ENCODE results near the gene GDPD2.
A peak's percentile ranks its signal among the peaks of the same experiment; 100 is the strongest.
"Not testable (repeated sequence)": the region's sequence is repeated elsewhere in the genome, so short reads cannot be mapped to it uniquely, and the experiment has no call there.

Gene GDPD2

GRCh38 chrX:70422851-70423341 is at the start of gene GDPD2:
TSS of gene GDPD2 (plus strand) at chrX:70423314. CDS start at chrX:70424985, 1,671 bp downstream.
- no peak for DNase-seq (ENCODE audit: low read depth in 4 of 4, low spot score in 1 of 4)

- DNase-seq (ENCODE audit: low read depth in 4 of 4, low spot score in 1 of 4), result no peak
These were observed 36.9 kb upstream of the GDPD2 start for GRCh38 chrX:70386235-70386634.

- no peak for DNase-seq (ENCODE audit: low read depth in 4 of 4, low spot score in 1 of 4)
These were observed 24.2 kb upstream of the GDPD2 start for GRCh38 chrX:70398899-70399298.

- not testable (repeated sequence) for DNase-seq (ENCODE audit: low read depth in 4 of 4, low spot score in 1 of 4)
These were observed 22.9 kb upstream of the GDPD2 start for GRCh38 chrX:70400181-70400580.

- no peak for DNase-seq (ENCODE audit: low read depth in 4 of 4, low spot score in 1 of 4)
These were observed 20.4 kb upstream of the GDPD2 start for GRCh38 chrX:70402721-70403120.

GRCh38 chrX:70405003-70405402 is 18.1 kb upstream of the GDPD2 start:
- no peak for DNase-seq (ENCODE audit: low read depth in 4 of 4, low spot score in 1 of 4)

- DNase-seq (ENCODE audit: low read depth in 4 of 4, low spot score in 1 of 4), result no peak
These were observed 12.2 kb upstream of the GDPD2 start for GRCh38 chrX:70410921-70411320.

GRCh38 chrX:70411475-70411874 is 11.6 kb upstream of the GDPD2 start:
- no peak for DNase-seq (ENCODE audit: low read depth in 4 of 4, low spot score in 1 of 4)

- no peak for DNase-seq (ENCODE audit: low read depth in 4 of 4, low spot score in 1 of 4)
These were observed 1.5 kb upstream of the GDPD2 start for GRCh38 chrX:70421618-70422017.

- DNase-seq (ENCODE audit: low read depth in 4 of 4, low spot score in 1 of 4), result no peak
These were observed 992 bp downstream of the GDPD2 start for GRCh38 chrX:70423936-70424675.

- DNase-seq (ENCODE audit: low read depth in 4 of 4, low spot score in 1 of 4), result no peak
These were observed 1.7 kb downstream of the GDPD2 start for GRCh38 chrX:70424801-70425200.

- no peak for DNase-seq (ENCODE audit: low read depth in 4 of 4, low spot score in 1 of 4)
These were observed 3.5 kb downstream of the GDPD2 start for GRCh38 chrX:70426286-70427278.

- DNase-seq (ENCODE audit: low read depth in 4 of 4, low spot score in 1 of 4), result no peak
These were observed 4.3 kb downstream of the GDPD2 start for GRCh38 chrX:70427365-70427764.

GRCh38 chrX:70429759-70430158 is 6.6 kb downstream of the GDPD2 start:
- no peak for DNase-seq (ENCODE audit: low read depth in 4 of 4, low spot score in 1 of 4)

GRCh38 chrX:70432936-70433847 is 10.1 kb downstream of the GDPD2 start:
- no peak for DNase-seq (ENCODE audit: low read depth in 4 of 4, low spot score in 1 of 4)

GRCh38 chrX:70433848-70434351 is 10.8 kb downstream of the GDPD2 start:
- peak; percentile 37 to 53 (median 48) for DNase-seq (ENCODE audit: low read depth in 4 of 4, low spot score in 1 of 4)

GRCh38 chrX:70434352-70434866 is 11.3 kb downstream of the GDPD2 start:
- DNase-seq (ENCODE audit: low read depth in 4 of 4, low spot score in 1 of 4), result peak; percentile 28 to 69 (median 30)

GRCh38 chrX:70434914-70435586 is 11.9 kb downstream of the GDPD2 start:
- no peak for DNase-seq (ENCODE audit: low read depth in 4 of 4, low spot score in 1 of 4)

GRCh38 chrX:70436343-70436742 is 13.2 kb downstream of the GDPD2 start:
- no peak for DNase-seq (ENCODE audit: low read depth in 4 of 4, low spot score in 1 of 4)

- no peak for DNase-seq (ENCODE audit: low read depth in 4 of 4, low spot score in 1 of 4)
These were observed 13.9 kb downstream of the GDPD2 start for GRCh38 chrX:70437011-70437410.

All from stimulated activated CD4-positive, alpha-beta T cell treated with anti-CD3 and anti-CD28 coated beads, Interleukin-1b, Interleukin-23, amount 100 ng/mL, for 24 hours (primary cell).